GM19324 (cell line): ENCODE results near the gene POU2AF1.

Experiments used
- ATAC-seq: cut with Tn5 transposase; IDR thresholded peaks from one replicate; pipeline ENCODE4 v1.9.1; 2021; ENCODE audit warnings: mild to moderate bottlenecking, moderate library complexity; ENCODE audit not compliant: unreplicated experiment, low FRiP score

Gene POU2AF1

GRCh38 chr11:111388842-111389241 lies 9.8 kb upstream of the POU2AF1 start:
- no peak for ATAC-seq

- ATAC-seq = no peak
These were observed 9.3 kb upstream of the POU2AF1 start for GRCh38 chr11:111388420-111388819.

- no peak for ATAC-seq
These were observed 8.3 kb upstream of the POU2AF1 start for GRCh38 chr11:111387363-111387762.

DNA sequence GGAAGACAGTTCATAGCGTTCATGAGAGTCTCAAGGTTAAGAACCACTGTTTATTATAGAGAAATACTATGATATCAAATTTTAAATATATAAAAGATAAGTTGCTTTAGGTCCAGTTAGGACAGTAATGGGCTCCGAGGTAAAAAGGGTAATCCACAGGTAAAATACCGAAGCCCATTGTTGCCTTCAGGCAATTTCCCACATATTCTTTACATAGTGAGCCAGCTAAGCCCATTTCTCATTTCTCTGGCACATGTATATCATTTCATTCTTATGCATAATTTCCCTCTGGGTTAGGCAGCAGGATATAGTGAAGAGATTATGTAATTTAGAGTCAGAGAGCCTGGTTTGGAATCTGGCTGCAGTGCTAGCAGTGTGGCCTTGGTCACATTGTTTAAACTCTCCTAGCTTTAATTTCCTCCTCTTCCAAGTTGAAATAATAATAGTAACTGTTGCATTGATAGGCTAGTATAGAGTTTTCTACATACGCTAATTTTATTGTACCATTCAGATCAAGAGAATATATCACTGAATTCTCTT lies 7.6 kb upstream of the POU2AF1 start:
- ATAC-seq = no peak

DNA sequence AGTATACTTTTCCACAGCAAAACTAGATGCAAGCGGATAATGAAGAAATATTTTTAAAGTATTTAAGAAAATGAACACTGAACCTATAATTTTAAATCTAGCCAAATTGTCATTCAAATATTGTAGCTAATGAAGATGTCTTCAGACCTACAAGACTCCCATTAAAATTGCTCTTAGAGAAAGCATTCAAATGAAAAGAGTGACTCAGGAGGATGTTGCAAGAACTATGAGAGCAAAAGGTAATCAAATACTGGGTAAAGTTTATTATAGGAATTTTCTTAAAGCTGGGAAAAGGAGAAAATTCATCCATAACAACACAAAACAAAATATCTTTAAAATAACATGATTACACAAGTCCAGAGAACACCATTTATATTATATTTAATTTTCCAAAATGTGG lies 5.4 kb upstream of the POU2AF1 start:
- ATAC-seq = no peak

- ATAC-seq = no peak
These were observed 3.4 kb upstream of the POU2AF1 start for GRCh38 chr11:111382451-111382850.

GRCh38 chr11:111379602-111380136 lies 594 bp upstream of the POU2AF1 start:
- ATAC-seq = peak; percentile 40

DNA sequence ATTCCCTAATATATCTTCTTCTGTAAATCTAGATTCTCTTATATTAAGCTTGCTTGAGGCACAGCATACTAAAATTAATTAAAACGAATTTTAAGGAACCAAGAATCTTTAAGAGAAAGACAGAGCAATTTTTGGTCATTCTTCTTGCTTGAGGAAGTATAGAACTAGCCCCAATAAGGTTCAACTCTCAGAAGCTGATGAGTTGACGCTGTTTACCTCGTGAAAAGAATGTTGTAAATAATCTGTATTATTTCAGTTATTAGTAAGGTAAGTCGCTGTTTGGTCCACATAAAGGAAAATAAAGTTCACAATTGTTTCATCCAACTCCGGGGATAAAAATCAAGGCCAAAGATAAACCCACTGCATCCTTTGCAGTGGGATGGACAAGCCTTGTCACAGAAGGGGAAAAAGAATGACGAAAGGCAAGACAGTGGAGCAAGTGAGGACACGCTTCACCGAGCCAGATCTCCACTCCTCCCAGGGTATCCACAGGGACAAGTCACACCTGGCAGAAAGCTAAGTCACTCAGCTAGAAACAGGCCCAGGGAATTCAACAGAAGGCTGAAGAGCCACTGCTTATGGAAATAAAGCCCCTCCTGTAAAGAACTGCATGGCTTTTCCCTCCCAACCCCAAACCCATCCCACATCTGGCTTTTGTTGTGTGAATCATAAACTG lies 752 bp downstream of the POU2AF1 start:
- no peak for ATAC-seq

DNA sequence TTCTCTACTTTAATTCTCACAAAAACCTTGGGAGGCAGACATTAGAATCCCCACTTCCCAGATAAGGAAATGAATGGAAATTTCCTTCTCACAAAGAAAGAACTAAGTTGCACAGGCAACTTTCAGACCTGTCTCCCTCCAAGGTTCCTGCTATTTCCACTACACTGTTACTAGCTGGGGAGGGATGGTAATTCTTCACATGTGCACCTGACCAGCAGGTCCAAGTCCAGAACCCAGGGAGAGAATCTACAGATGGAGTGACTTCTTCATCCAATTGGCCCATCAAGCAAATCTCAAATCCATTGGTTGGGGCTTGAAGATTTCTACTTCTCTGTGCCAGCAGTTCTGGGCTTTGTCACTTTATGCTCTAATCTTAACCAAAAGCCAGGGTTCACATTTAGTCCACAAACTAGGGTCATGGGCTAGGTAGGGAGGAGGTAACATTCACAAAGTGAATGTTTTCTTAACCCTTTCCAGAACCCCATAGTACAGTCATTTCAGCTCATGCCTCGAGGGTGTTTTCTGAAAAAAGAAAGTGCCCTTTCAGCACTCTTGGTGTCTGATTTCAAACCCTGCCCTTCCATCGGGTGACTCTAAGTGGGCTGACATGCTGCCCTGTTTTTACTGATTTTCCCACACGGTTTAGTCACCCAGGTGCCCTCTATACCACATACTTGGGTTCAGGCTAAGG lies 2.7 kb downstream of the POU2AF1 start:
- no peak for ATAC-seq

GRCh38 chr11:111373590-111373989 lies 5.5 kb downstream of the POU2AF1 start:
- no peak for ATAC-seq

- ATAC-seq = no peak
These were observed 6.5 kb downstream of the POU2AF1 start for GRCh38 chr11:111372538-111372937.

DNA sequence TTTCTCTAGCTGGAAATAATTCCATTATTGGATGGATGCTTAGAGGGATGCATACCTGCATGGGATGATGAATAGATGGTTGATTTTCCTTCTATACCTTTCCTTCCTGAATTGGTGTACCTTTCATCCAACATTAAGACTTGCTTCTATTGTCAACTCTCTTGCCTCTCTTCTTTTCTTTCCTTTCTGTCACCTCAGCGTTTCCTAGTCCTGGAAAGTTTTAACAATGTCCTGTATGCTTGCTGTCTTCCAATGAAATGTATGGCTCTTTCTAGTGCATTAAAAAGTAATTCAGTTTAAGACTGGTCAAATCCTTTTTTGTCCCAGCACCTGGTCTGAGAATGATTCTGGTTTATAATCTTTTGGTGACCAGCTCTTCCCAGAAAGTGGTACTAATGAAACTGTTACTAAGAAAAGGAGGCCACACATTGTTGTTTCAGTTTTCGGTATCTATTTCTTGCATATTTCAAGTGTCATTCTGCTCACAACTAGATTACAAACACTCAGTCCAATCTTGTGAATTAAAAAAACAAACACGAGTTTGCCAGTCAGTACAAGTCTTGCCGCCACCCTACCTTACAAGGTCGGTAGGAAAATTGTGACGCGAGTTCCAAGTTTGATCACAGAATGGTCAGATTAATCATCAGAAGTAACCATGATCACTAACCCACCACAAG lies 8.0 kb downstream of the POU2AF1 start:
- peak; percentile 35 for ATAC-seq

GRCh38 chr11:111370270-111370901 lies 8.7 kb downstream of the POU2AF1 start:
- ATAC-seq = no peak

DNA sequence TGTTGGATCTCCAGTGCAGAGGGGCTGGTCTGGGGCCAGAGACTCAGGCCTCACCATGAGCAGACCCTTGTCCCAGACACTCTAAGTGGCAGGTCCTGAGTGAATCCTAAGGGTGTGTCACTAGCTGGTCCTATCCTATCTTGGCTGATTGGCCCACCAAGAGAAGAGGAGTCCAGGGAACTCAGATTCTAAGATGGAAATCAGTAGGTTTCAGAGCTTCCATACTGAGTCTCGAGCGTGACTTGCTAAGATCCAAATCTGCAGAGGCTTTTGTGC lies 10.9 kb downstream of the POU2AF1 start:
- no peak for ATAC-seq

- ATAC-seq = no peak
These were observed 11.4 kb downstream of the POU2AF1 start for GRCh38 chr11:111367411-111368284.

DNA sequence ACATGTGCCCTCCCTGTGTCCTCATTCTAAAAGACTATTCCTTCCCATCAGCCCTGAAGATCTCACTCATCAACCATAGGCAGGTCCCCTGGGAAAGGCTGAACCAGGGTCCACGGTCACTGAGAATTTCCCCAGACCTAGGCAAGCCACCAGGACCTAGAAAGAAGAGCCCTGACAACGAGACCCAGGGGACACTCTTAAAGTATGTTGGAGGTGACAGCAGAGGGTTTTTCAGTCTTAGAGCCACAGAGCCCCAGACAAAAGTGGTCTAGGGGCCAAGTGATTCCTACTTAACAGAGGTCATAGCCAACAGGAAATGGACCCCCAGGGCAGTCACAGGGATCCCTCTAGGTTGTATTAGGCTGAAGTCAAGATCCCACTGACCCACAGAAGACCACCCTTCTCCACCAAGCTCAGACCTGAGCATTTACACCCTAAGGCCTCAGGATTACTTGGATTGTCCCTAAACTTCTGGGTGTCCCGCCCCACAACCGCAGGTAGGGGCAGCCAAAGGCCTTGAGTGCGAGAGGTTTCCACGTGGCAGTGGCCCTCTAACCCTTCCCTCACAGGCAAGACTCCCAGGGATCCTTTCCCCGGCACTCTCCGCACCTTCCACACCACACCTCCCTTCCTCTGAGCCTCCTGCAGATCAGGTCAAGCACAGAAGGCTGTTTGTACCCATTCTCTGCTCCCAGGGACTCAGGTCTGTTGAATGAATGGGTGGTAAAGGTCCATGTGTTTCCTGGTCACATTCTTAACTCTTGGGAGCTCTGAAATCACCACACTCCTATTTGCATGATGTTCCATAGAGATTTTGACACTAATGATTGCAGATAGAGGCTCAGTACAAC lies 12.3 kb downstream of the POU2AF1 start:
- no peak for ATAC-seq

- ATAC-seq = no peak
These were observed 13.1 kb downstream of the POU2AF1 start for GRCh38 chr11:111365722-111366559.

- no peak for ATAC-seq
These were observed 14.6 kb downstream of the POU2AF1 start for GRCh38 chr11:111364503-111364902.
